Panc1 (cell line): ENCODE measurements around the gene SLC39A8. TPM values are rescaled to one million over a fixed set of nuclear protein-coding genes. Genes with fewer than 3 reads are reported as not detected.

Source experiments
- ATAC-seq: fragments of 200-7000 bp; cut with Tn5 transposase; 2 replicates; pipeline ENCODE4 v1.9.1; 2020; ENCODE audit warnings: mild to moderate bottlenecking, moderate library complexity
- BruUV-seq: library from RNA; stranded (reverse); fragments of 400-500 nt; replicated peaks from 2 replicates; lab custom pipeline; 2021; lab: Mats Ljungman, UMichigan
- CTCF ChIA-PET: fragments of 300-600 bp; sonication (Branson Sonifier 250); formaldehyde crosslinking; loops from one replicate; lab custom pipeline; 2022; ENCODE audit warnings: antibody characterized with exemption; lab: Charles Lee
- POLR2A ChIA-PET: fragments of 300-600 bp; sonication (Branson Sonifier 250); formaldehyde crosslinking; loops from one replicate; lab custom pipeline; 2022; ENCODE audit warnings: antibody characterized with exemption; lab: Charles Lee
- DNase-seq: peaks from one replicate; pipeline ENCODE4 v3.0.0-alpha.2; 2010; ENCODE audit warnings: low read depth, low spot score
- H3K27ac ChIP-seq: 2 replicates; pipeline ENCODE4 v1.5.1; 2011; ENCODE audit warnings: mild to moderate bottlenecking, low read length, inconsistent platforms
- H3K27me3 ChIP-seq: fragments of 200-500 bp; sonication (Bioruptor generic); 2 replicates; pipeline ENCODE4 v1.6.0; 2014; ENCODE audit warnings: low read length, inconsistent platforms; ENCODE audit not compliant: control insufficient read depth, insufficient read depth
- H3K36me3 ChIP-seq: fragments of 200-500 bp; sonication (Bioruptor generic); 2 replicates; pipeline ENCODE4 v1.5.1; 2014; ENCODE audit warnings: inconsistent platforms, mild to moderate bottlenecking, low read length, moderate library complexity; ENCODE audit not compliant: control insufficient read depth, insufficient read depth
- H3K4me1 ChIP-seq: 2 replicates; pipeline ENCODE4 v1.5.1; 2011; ENCODE audit warnings: inconsistent platforms, mild to moderate bottlenecking, low read length, moderate library complexity; ENCODE audit not compliant: control insufficient read depth, insufficient read depth
- H3K4me3 ChIP-seq, 2 experiments: 2 replicates each; pipeline ENCODE4 v1.5.1; 2011 to 2012; ENCODE audit warnings: low read depth in 2 of 2, low read length in 2 of 2, mild to moderate bottlenecking in 2 of 2, inconsistent platforms in 1 of 2, moderate library complexity in 1 of 2
- H3K9me3 ChIP-seq: fragments of 200-500 bp; sonication (Bioruptor generic); 2 replicates; pipeline ENCODE4 v1.5.1; 2014; ENCODE audit warnings: low read depth, mild to moderate bottlenecking, inconsistent platforms, low read length, moderate library complexity; ENCODE audit not compliant: control insufficient read depth, insufficient read depth
- CTCF ChIP-seq: fragments of 450-650 bp; IDR thresholded peaks from 2 replicates; pipeline ENCODE4 v1.5.1; 2017; ENCODE audit warnings: mild to moderate bottlenecking
- POLR2AphosphoS5 ChIP-seq: IDR thresholded peaks from 2 replicates; pipeline ENCODE4 v1.6.1; 2012; ENCODE audit warnings: mild to moderate bottlenecking, low read depth, low read length, moderate library complexity
- REST ChIP-seq, 2 experiments: IDR thresholded peaks; 2 replicates each; pipeline ENCODE4 v1.6.1; 2011 to 2012; ENCODE audit warnings: low read depth in 2 of 2, control low read depth in 1 of 2, low read length in 1 of 2, mild to moderate bottlenecking in 1 of 2, moderate library complexity in 1 of 2; ENCODE audit not compliant: insufficient read depth in 1 of 2
- SIN3A ChIP-seq: IDR thresholded peaks from 2 replicates; pipeline ENCODE4 v1.6.1; 2012; ENCODE audit warnings: low read depth, mild to moderate bottlenecking, low read length, moderate library complexity, borderline replicate concordance; ENCODE audit not compliant: insufficient read depth
- TCF7L2 ChIP-seq: IDR thresholded peaks from 2 replicates; pipeline ENCODE4 v1.6.1; 2011; ENCODE audit warnings: mild to moderate bottlenecking, low read depth, low read length, inconsistent platforms
- in situ Hi-C: cut with HindIII; loops from 2 replicates; pipeline ENCODE4 v1.10.0; 2016; ENCODE audit warnings: low sequenced_read_pairs, low pct_unique_long_range_greater_than_20kb
- intact Hi-C: fragments of 100-400 bp; cut with micrococcal nuclease; formaldehyde crosslinking; loops from one replicate; pipeline ENCODE4 v1.10.0; 2022; ENCODE audit not compliant: unreplicated experiment
- total RNA-seq: library from RNA; stranded (reverse); gene quantifications from one replicate; pipeline ENCODE4 v1.2.1, GENCODE V29; 2021; ENCODE audit not compliant: unreplicated experiment

Gene SLC39A8
- total RNA-seq, 1 experiment from 2014 or later: 1.4 TPM

GRCh38 chr4:102311912-102312311 lies 33.4 kb downstream of the SLC39A8 start:
- H3K4me1 ChIP-seq: no peaks in the 10 kb centered on the region
- no peaks in the 10 kb centered on the region for H3K9me3 ChIP-seq
- H3K27me3 ChIP-seq: no peaks in the 10 kb centered on the region
- ChIA-PET CTCF (no interaction called here), POLR2A (no interaction called here)
- BruUV-seq: no TSS peak
- H3K27ac ChIP-seq: no peak overlapping the region
- in situ Hi-C loops (no loop called here), intact Hi-C loops (no loop called here)
- H3K36me3 ChIP-seq: no peaks in the 10 kb centered on the region
- H3K4me3 ChIP-seq: no peak overlapping the region
- no peak for DNase-seq
- ATAC-seq: no peak
- TF ChIP-seq TCF7L2: no peak
- TF ChIP-seq SIN3A: no peak
- TF ChIP-seq REST (IDR thresholded peaks at IDR 0.05; ENCODE audit: insufficient read depth in 1 of 2, low read depth in 2 of 2, low read length in 1 of 2): no peak

GRCh38 chr4:102311407-102311806 lies 33.9 kb downstream of the SLC39A8 start:
- TF ChIP-seq POLR2AphosphoS5: no peak
- TF ChIP-seq CTCF: no peak
- no peak for TF ChIP-seq TCF7L2
- TF ChIP-seq SIN3A: no peak
- TF ChIP-seq REST (IDR thresholded peaks at IDR 0.05; ENCODE audit: insufficient read depth in 1 of 2, low read depth in 2 of 2, low read length in 1 of 2): no peak
- CTCF ChIA-PET: no interaction called here
- Histone ChIP-seq H3K4me3 (no peak overlapping the region), H3K9me3 (no peaks in the 10 kb centered on the region), H3K4me1 (no peaks in the 10 kb centered on the region), H3K27ac (no peak overlapping the region), H3K27me3 (no peaks in the 10 kb centered on the region), H3K36me3 (no peaks in the 10 kb centered on the region)
- DNase-seq: no peak
- in situ Hi-C loops (no loop called here), intact Hi-C loops (no loop called here)
- POLR2A ChIA-PET: no interaction called here
- BruUV-seq: no TSS peak
- ATAC-seq: no peak
